ENCODE data around the gene MATN4.

MATN4 gene, protein sequence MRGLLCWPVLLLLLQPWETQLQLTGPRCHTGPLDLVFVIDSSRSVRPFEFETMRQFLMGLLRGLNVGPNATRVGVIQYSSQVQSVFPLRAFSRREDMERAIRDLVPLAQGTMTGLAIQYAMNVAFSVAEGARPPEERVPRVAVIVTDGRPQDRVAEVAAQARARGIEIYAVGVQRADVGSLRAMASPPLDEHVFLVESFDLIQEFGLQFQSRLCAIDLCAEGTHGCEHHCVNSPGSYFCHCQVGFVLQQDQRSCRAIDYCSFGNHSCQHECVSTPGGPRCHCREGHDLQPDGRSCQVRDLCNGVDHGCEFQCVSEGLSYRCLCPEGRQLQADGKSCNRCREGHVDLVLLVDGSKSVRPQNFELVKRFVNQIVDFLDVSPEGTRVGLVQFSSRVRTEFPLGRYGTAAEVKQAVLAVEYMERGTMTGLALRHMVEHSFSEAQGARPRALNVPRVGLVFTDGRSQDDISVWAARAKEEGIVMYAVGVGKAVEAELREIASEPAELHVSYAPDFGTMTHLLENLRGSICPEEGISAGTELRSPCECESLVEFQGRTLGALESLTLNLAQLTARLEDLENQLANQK

DNA sequence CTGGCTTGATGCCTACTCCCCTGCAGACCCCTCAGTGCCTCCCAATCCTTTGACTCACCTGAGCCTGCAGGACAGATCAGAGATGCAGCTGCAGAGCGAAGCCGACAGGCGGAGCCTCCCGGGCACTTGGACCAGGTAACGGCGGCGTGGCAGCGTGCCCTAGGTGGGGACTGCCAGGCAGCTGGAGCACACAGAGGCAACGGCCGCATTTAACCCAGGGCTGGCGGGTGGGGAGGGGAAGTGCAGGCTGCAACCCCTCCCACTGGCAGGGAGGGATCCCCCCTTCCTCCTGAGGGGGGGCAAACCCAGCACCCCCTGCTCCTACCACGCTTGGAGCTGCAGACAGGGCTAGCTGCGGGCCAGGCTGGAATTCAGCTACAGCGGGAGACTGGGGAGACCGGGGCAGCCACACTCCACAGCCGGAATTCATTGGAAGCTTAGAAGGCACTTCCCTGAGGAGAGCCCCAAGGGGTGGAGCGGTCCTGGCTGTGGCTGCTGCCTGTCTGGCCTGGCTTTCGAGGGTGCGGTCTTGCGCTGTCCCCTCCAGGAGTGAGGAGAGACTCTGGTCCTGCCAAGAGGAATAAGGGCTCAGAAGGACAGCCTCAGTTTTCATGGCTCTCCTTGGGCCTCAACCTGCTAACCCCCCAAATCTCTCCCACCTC is at the start of gene MATN4:
Gene MATN4 (minus strand): TSS at position 183 of the 662 bp plus-strand sequence. CDS start 2,717 bp downstream, outside the sequence.
- H3K27ac ChIP-seq (ENCODE audit: low read length): no peak within 1 kb of the TSS
- no peaks in the 10 kb centered on the region for H4K20me1 ChIP-seq (ENCODE audit: insufficient read depth, low read length)
- H3K4me1 ChIP-seq (ENCODE audit: insufficient read depth, low read length): no peaks in the 10 kb centered on the region
- ATAC-seq (ENCODE audit: insufficient read depth, low read depth): no peak
- no peak within 1 kb of the TSS for H2AFZ ChIP-seq (ENCODE audit: low read depth, low read length)
- no peak for TF ChIP-seq EZH2 (IDR thresholded peaks at IDR 0.05; ENCODE audit: borderline replicate concordance, low read depth, low read length, severe bottlenecking)
- TF ChIP-seq, protein P1, sequence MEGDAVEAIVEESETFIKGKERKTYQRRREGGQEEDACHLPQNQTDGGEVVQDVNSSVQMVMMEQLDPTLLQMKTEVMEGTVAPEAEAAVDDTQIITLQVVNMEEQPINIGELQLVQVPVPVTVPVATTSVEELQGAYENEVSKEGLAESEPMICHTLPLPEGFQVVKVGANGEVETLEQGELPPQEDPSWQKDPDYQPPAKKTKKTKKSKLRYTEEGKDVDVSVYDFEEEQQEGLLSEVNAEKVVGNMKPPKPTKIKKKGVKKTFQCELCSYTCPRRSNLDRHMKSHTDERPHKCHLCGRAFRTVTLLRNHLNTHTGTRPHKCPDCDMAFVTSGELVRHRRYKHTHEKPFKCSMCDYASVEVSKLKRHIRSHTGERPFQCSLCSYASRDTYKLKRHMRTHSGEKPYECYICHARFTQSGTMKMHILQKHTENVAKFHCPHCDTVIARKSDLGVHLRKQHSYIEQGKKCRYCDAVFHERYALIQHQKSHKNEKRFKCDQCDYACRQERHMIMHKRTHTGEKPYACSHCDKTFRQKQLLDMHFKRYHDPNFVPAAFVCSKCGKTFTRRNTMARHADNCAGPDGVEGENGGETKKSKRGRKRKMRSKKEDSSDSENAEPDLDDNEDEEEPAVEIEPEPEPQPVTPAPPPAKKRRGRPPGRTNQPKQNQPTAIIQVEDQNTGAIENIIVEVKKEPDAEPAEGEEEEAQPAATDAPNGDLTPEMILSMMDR (IDR thresholded peaks at IDR 0.05; ENCODE audit: borderline replicate concordance, extremely low read depth, low read length, poor library complexity, severe bottlenecking): no peak
- no peaks in the 10 kb centered on the region for H3K27me3 ChIP-seq (ENCODE audit: insufficient read depth, low read length, poor library complexity)
- no peak within 1 kb of the TSS for H3K9ac ChIP-seq (ENCODE audit: low read depth, low read length)
- no peaks in the 10 kb centered on the region for H3K9me3 ChIP-seq (ENCODE audit: insufficient read depth, low read length, severe bottlenecking)
- no peak for DNase-seq
- no peak within 1 kb of the TSS for H3K4me3 ChIP-seq (ENCODE audit: low read depth in 1 of 2, low read length in 2 of 2)
- H3K36me3 ChIP-seq (ENCODE audit: insufficient read depth, low read length): no peaks in the 10 kb centered on the region
- H3K4me2 ChIP-seq (ENCODE audit: insufficient read depth, low read length): no peak within 1 kb of the TSS
- H3K79me2 ChIP-seq (ENCODE audit: insufficient read depth, low read length): no peaks in the 10 kb centered on the region

DNA sequence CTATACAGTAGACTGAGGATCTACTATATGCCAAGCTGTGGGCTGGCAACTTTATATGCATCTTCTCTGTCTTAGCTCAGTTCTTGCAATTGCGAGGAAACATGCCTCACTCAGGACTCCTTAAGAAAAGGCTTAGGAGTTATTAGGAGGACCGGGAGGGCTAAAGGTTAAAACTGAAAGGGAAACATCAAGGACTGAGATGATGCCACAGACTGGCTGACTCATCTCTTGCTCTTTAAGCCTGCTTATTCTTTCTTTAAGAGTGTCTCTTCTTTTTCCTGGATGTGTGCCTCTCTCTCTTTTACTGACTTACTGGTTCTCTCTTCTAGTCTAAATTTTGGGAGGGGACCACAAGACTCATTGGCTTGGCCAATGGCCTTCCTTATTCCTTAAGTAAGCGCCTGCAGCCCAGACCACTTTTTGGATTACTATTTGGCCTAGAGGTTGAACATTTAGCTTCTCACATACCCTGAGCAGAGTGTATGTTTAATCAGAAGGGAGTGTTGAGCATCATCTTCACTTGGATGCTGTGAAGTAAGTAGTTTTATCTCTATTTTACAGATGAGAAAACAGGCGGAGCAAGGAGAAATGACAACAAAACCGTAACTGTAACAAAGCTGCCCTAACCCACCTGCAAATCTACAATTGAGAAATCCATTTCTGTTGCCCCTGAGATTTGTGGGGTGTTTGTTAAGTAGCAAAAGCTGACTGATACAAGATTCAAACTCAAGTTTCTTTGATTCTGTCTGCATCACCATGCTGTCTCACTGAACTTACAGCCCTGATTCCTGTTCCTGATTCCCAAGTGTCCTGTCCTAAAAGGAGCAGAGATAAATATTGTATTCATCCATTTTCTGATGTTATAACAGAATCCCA is 47.3 kb upstream of the MATN4 start:
- Histone ChIP-seq H3K9ac (ENCODE audit: low read depth, low read length) (no peak overlapping the region), H3K4me3 (ENCODE audit: low read depth in 1 of 2, low read length in 2 of 2) (no peak overlapping the region), H2AFZ (ENCODE audit: low read depth, low read length) (no peak overlapping the region), H4K20me1 (ENCODE audit: insufficient read depth, low read length) (no peaks in the 10 kb centered on the region), H3K9me3 (ENCODE audit: insufficient read depth, low read length, severe bottlenecking) (no peaks in the 10 kb centered on the region), H3K79me2 (ENCODE audit: insufficient read depth, low read length) (no peaks in the 10 kb centered on the region), H3K27ac (ENCODE audit: low read length) (no peak overlapping the region), H3K27me3 (ENCODE audit: insufficient read depth, low read length, poor library complexity) (peaks cover 21% of the 10 kb centered on the region), H3K4me1 (ENCODE audit: insufficient read depth, low read length) (no peaks in the 10 kb centered on the region), H3K36me3 (ENCODE audit: insufficient read depth, low read length) (no peaks in the 10 kb centered on the region), H3K4me2 (ENCODE audit: insufficient read depth, low read length) (no peak overlapping the region)
- no peak for TF ChIP-seq EZH2 (IDR thresholded peaks at IDR 0.05; ENCODE audit: borderline replicate concordance, low read depth, low read length, severe bottlenecking)
- TF ChIP-seq, protein P1 (IDR thresholded peaks at IDR 0.05; ENCODE audit: borderline replicate concordance, extremely low read depth, low read length, poor library complexity, severe bottlenecking): no peak
- peak; percentile 45; the same call in 1 of the 3 replicates for ATAC-seq (ENCODE audit: insufficient read depth, low read depth)
- no peak for DNase-seq

DNA sequence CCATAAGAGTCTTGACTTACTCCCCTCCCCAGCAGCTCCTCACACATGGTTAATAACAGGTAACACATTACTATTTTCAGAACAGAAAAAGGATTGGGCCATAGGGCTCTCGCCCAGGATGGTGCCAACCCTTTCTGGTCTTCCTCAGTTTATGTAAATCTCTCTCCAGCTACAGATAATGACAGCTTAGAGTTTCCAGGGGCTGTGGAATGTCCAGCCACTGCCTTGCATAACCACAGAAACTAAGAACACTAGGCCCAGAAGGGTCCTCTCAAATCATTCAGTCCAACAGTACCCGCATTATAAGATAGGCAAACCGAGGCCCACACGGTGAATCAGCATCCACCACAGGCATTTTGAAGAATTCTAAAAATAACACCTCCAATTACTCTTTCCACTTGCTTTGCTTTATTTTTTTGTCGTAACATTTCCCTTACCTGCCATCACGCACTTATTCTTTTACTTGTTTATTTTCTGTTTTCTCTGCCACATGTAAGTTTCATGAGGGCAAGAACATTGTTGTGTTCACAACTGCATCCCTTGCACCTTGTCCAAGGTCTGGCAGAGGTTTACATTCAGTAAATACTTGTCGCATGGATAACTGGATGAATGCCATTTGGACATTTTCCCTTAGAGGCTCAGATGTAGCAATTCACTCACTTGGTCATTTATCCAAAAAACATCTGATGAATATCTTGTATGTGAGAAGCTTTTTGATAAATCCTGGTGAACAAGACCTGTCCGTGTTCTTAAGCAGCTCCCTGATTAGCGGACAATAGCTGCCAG is 46.5 kb upstream of the MATN4 start:
- H3K27ac ChIP-seq (ENCODE audit: low read length): no peak overlapping the region

More for the DNA sequence above, 46.5 kb upstream of the MATN4 start:
- Histone ChIP-seq H3K27me3 (ENCODE audit: insufficient read depth, low read length, poor library complexity) (peaks cover 21% of the 10 kb centered on the region), H3K9me3 (ENCODE audit: insufficient read depth, low read length, severe bottlenecking) (no peaks in the 10 kb centered on the region), H3K4me2 (ENCODE audit: insufficient read depth, low read length) (no peak overlapping the region), H3K36me3 (ENCODE audit: insufficient read depth, low read length) (no peaks in the 10 kb centered on the region), H3K79me2 (ENCODE audit: insufficient read depth, low read length) (no peaks in the 10 kb centered on the region), H3K4me3 (ENCODE audit: low read depth in 1 of 2, low read length in 2 of 2) (no peak overlapping the region), H4K20me1 (ENCODE audit: insufficient read depth, low read length) (no peaks in the 10 kb centered on the region), H3K9ac (ENCODE audit: low read depth, low read length) (no peak overlapping the region), H3K4me1 (ENCODE audit: insufficient read depth, low read length) (no peaks in the 10 kb centered on the region), H2AFZ (ENCODE audit: low read depth, low read length) (no peak overlapping the region)
- TF ChIP-seq EZH2 (IDR thresholded peaks at IDR 0.05; ENCODE audit: borderline replicate concordance, low read depth, low read length, severe bottlenecking): no peak
- ATAC-seq (ENCODE audit: insufficient read depth, low read depth) (no peak), DNase-seq (no peak)
